ENCODE measurements around the gene SOX12.
"Not testable (repeated sequence)": the region's sequence is repeated elsewhere in the genome, so short reads cannot be mapped to it uniquely, and the experiment has no call there.

Gene SOX12

DNA sequence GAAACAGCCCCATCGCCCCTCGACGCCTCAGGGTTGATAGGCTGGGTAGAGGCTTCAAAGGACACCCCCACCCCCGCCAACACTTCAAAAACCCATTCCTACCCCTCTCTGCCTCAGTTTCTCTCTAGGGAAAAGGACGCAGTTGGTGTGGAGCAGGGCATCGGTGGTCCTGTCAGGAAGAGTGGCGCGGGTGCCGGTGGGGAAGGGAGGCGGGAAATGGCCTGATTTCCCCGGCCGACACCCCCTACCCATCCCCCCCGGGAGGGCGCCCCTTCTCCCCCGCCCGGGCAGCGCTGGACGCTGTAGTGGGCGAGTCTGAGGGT, 21.9 kb downstream of the SOX12 start:
- H3K36me3 ChIP-seq (ENCODE audit: insufficient read depth, low read length) = peaks cover 8% of the 10 kb centered on the region; the same call in 1 of the 2 replicates
- H3K9me3 ChIP-seq (ENCODE audit: low read depth, low read length) = no peaks in the 10 kb centered on the region
- peak overlapping the region; percentile 88 for H3K4me3 ChIP-seq
- H3K9ac ChIP-seq (ENCODE audit: insufficient read length) = peak overlapping the region; percentile 77
- DNase-seq (ENCODE audit: low read depth, low spot score) = no peak
- H3K27ac ChIP-seq = peak overlapping the region; percentile 53
- TF ChIP-seq FOXP2 (optimal IDR thresholded peaks at IDR 0.05; ENCODE audit: control extremely low read depth, extremely low read length, insufficient read depth) = no peak
- no peak for TF ChIP-seq POLR2AphosphoS5 (IDR thresholded peaks at IDR 0.05; ENCODE audit: borderline replicate concordance, low read depth, low read length)
- TF ChIP-seq EZH2 (IDR thresholded peaks at IDR 0.05) = no peak

DNA sequence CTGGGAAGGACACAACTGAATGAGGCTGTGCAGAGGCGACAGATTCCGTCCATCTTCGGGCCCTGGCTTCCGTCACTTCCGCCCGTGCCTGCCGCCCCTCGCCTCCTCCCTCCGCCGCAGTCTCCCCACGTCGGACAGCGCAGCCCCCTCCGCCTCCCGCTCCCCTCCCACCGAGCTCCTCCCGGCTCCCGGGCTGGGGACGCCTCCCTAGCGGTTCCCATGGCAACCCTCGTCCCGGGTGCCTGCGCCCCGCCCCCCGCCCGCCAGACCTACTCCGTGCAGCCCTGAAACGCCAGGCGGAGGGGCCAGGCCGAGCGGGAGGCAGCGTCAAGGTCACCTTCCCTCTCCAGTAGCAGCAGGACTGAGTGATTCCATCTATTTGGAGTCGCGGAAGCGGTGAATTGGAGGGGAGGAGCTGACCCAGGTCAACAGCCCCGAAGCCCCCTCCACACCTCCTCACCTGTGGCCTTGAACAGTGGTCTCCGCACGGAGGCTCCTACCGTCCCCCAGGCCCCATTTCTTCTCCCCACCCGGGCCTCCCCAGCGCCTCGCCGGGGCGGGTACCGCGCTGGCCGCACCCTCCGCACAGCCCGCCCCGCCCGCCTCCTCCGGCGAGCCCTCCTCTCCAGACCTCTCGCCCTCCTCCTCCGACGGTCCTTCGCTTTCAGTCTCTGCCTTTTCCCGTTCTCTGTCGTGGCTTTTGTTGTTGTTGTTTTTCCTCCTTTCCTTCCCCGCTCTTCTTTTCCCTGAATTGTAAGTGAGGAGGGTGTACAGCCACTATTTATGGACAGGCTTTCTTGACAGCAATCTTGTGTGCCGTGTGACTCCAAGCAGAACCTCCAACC, 22.5 kb downstream of the SOX12 start:
- Histone ChIP-seq H3K9ac (ENCODE audit: insufficient read length) (peak overlapping the region; percentile 77), H3K4me3 (peak overlapping the region; percentile 88), H3K36me3 (ENCODE audit: insufficient read depth, low read length) (peaks cover 8% of the 10 kb centered on the region; the same call in 1 of the 2 replicates), H3K27ac (peak overlapping the region; percentile 53), H3K9me3 (ENCODE audit: low read depth, low read length) (no peaks in the 10 kb centered on the region)
- TF ChIP-seq FOXP2 (optimal IDR thresholded peaks at IDR 0.05; ENCODE audit: control extremely low read depth, extremely low read length, insufficient read depth) = no peak
- TF ChIP-seq POLR2AphosphoS5 (IDR thresholded peaks at IDR 0.05; ENCODE audit: borderline replicate concordance, low read depth, low read length) = peak; percentile 84
- no peak for DNase-seq (ENCODE audit: low read depth, low spot score)

DNA sequence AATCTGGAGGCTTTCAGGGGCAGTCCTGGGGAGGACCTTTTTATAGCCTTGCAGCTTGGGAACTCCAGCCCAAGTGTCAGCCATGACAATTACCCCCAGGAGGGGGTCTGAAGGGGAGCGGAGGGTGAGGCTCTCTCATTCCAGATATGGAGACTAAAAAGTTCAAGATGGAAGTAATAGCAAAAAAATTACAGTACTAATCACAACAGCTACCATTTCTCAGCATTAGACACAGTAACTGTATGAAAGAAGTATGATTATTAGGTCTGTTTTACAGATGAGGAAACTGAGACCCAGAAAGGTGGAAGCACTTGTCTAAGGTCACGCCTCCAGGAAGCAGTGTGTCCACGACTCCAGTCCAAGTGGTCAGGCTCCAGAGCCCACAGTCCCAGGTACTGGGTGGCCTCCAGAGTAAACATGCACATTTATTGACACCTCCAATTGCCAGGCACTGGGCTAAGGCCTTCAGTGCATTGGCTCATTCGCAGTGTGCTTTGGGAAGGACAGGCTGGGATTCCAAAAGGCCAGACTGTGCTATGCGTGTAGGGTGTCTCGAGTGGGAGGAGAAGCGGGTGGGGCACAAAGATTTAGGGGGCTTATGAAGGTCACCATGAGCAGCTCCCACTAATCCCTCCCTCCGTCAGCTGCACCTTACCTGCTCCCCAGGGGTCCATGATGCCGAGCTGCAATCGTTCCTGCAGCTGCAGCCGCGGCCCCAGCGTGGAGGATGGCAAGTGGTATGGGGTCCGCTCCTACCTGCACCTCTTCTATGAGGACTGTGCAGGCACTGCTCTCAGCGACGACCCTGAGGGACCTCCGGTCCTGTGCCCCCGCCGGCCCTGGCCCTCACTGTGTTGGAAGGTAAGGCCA, 23.9 kb downstream of the SOX12 start:
- Histone ChIP-seq H3K9ac (ENCODE audit: insufficient read length) (peak overlapping the region; percentile 41), H3K4me3 (no peak overlapping the region; the same call in 1 of the 2 replicates), H3K36me3 (ENCODE audit: insufficient read depth, low read length) (peaks cover 8% of the 10 kb centered on the region; the same call in 1 of the 2 replicates), H3K27ac (no peak overlapping the region; the same call in 1 of the 2 replicates), H3K9me3 (ENCODE audit: low read depth, low read length) (no peaks in the 10 kb centered on the region)
- TF ChIP-seq EZH2 (IDR thresholded peaks at IDR 0.05) (no peak), FOXP2 (optimal IDR thresholded peaks at IDR 0.05; ENCODE audit: control extremely low read depth, extremely low read length, insufficient read depth) (no peak), POLR2AphosphoS5 (IDR thresholded peaks at IDR 0.05; ENCODE audit: borderline replicate concordance, low read depth, low read length) (no peak)
- DNase-seq (ENCODE audit: low read depth, low spot score) = no peak

DNA sequence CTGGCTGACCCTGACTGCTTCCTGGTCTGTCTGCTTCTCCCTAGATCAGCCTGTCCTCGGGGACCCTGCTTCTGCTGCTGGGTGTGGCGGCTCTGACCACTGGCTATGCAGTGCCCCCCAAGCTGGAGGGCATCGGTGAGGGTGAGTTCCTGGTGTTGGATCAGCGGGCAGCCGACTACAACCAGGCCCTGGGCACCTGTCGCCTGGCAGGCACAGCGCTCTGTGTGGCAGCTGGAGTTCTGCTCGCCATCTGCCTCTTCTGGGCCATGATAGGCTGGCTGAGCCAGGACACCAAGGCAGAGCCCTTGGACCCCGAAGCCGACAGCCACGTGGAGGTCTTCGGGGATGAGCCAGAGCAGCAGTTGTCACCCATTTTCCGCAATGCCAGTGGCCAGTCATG, 27.8 kb downstream of the SOX12 start:
- Histone ChIP-seq H3K9ac (ENCODE audit: insufficient read length) (no peak overlapping the region), H3K36me3 (ENCODE audit: insufficient read depth, low read length) (peaks cover 8% of the 10 kb centered on the region; the same call in 1 of the 2 replicates), H3K4me3 (no peak overlapping the region), H3K27ac (no peak overlapping the region), H3K9me3 (ENCODE audit: low read depth, low read length) (no peaks in the 10 kb centered on the region)
- TF ChIP-seq POLR2AphosphoS5 (IDR thresholded peaks at IDR 0.05; ENCODE audit: borderline replicate concordance, low read depth, low read length) (no peak), FOXP2 (optimal IDR thresholded peaks at IDR 0.05; ENCODE audit: control extremely low read depth, extremely low read length, insufficient read depth) (no peak), EZH2 (IDR thresholded peaks at IDR 0.05) (no peak)
- no peak for DNase-seq (ENCODE audit: low read depth, low spot score)

DNA sequence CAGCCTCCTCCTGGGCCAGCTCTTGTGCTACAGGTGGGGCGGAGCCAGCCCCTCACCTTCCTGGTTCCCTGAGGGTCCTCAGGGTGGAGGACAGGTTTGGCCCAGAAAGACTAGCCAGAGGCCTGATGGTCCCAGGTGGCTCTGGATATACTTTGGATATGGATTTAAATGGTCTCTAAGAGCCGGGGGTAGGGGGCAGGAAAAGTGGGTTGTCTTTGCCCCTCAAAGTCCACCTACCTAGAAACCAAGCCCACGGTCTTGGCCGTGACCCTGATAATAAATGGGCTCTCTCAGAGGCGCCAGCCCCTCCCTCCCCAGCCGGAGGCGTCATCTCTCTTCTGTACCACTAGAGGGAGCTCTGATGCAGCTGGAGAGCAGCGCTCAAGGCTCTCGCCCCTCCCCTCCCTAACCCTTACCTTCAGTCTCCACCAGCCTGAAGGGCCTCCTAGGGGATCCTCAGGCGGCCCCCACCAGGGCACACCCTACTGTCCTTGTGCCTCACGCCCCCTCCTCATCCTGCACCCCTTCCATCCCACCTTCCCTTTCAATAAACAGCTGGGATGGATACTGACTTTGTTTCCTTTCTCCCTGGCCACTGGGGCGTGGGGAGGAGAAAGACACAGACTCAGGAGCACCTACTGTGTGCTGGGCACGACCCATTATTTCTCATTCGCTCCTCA, 29.1 kb downstream of the SOX12 start:
- DNase-seq (ENCODE audit: low read depth, low spot score) = no peak

DNA sequence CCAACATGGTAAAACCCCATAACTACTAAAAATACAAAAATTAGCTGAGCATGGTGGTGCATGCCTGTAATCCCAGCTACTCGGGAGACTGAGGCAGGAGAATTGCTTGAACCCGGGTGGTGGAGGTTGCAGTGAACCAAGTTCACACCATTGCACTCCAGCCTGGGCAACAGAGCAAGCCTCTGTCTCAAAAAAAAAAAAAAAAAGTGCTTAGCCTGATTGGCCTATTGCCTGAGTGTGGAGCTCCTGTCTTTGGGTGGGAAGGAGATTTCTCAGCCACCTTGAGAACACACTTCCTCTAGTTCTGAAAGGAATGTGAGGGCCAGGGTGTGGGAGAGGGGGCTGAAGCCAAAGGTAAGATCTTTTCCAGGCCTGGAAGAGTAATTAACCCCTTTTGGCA, 30.8 kb downstream of the SOX12 start:
- not testable (repeated sequence) for H3K9ac ChIP-seq (ENCODE audit: insufficient read length); H3K27ac ChIP-seq; H3K9me3 ChIP-seq (ENCODE audit: low read depth, low read length); H3K4me3 ChIP-seq; DNase-seq (ENCODE audit: low read depth, low spot score); H3K36me3 ChIP-seq (ENCODE audit: insufficient read depth, low read length)

More for the DNA sequence above, 29.1 kb downstream of the SOX12 start:
- Histone ChIP-seq H3K27ac (no peak overlapping the region), H3K9me3 (ENCODE audit: low read depth, low read length) (no peaks in the 10 kb centered on the region), H3K36me3 (ENCODE audit: insufficient read depth, low read length) (peaks cover 3% of the 10 kb centered on the region; the same call in 1 of the 2 replicates), H3K4me3 (no peak overlapping the region), H3K9ac (ENCODE audit: insufficient read length) (no peak overlapping the region)
- peak; percentile 70 for TF ChIP-seq POLR2AphosphoS5 (IDR thresholded peaks at IDR 0.05; ENCODE audit: borderline replicate concordance, low read depth, low read length)
- TF ChIP-seq EZH2 (IDR thresholded peaks at IDR 0.05) = no peak
- TF ChIP-seq FOXP2 (optimal IDR thresholded peaks at IDR 0.05; ENCODE audit: control extremely low read depth, extremely low read length, insufficient read depth) = no peak

DNA sequence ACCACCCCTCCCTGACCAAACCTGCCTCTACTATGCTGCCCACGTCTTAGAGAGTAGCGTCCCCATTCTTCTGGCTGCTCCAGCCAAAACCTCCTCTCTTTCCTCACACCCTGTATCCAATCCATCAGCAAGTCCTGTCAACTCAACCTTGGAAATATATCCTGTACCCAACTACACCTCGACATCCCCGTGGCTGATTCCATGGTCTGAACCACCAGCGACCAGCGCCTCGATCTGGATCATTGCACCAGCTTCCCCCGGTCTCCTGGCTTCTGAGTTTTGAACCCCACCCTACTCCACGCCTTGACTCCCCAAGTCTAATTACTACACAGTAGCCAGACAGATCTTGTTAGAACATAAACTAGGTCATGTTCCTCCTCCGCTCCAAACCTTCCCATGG, 31.4 kb downstream of the SOX12 start:
- H3K9me3 ChIP-seq (ENCODE audit: low read depth, low read length) = no peaks in the 10 kb centered on the region
- TF ChIP-seq POLR2AphosphoS5 (IDR thresholded peaks at IDR 0.05; ENCODE audit: borderline replicate concordance, low read depth, low read length) (no peak), EZH2 (IDR thresholded peaks at IDR 0.05) (no peak), FOXP2 (optimal IDR thresholded peaks at IDR 0.05; ENCODE audit: control extremely low read depth, extremely low read length, insufficient read depth) (no peak)

More for the DNA sequence above, 31.4 kb downstream of the SOX12 start:
- Histone ChIP-seq H3K9ac (ENCODE audit: insufficient read length) (no peak overlapping the region), H3K36me3 (ENCODE audit: insufficient read depth, low read length) (no peaks in the 10 kb centered on the region), H3K27ac (no peak overlapping the region), H3K4me3 (no peak overlapping the region)
- DNase-seq (ENCODE audit: low read depth, low spot score) = no peak
